KOPT-K1 (cell line): ENCODE data around the gene FNDC5.
A peak's percentile ranks its signal among the peaks of the same experiment; 100 is the strongest.

Experiments
- H3K27ac ChIP-seq: fragments of 200-600 bp; sonication (generic); 2 replicates; pipeline ENCODE4 v1.5.1; 2016; ENCODE audit warnings: antibody characterized with exemption, mild to moderate bottlenecking, low read depth, low read length; ENCODE audit not compliant: poor library complexity, severe bottlenecking
- H3K36me3 ChIP-seq: fragments of 200-600 bp; sonication (generic); 2 replicates; pipeline ENCODE4 v1.5.1; 2017; ENCODE audit warnings: antibody characterized with exemption, mild to moderate bottlenecking, low read length, moderate library complexity; ENCODE audit not compliant: insufficient read depth
- H3K9me3 ChIP-seq: fragments of 200-600 bp; sonication (generic); 2 replicates; pipeline ENCODE4 v1.5.1; 2017; ENCODE audit warnings: antibody characterized with exemption, low read length, mild to moderate bottlenecking; ENCODE audit not compliant: insufficient read depth, poor library complexity, severe bottlenecking

The FNDC5 gene

DNA sequence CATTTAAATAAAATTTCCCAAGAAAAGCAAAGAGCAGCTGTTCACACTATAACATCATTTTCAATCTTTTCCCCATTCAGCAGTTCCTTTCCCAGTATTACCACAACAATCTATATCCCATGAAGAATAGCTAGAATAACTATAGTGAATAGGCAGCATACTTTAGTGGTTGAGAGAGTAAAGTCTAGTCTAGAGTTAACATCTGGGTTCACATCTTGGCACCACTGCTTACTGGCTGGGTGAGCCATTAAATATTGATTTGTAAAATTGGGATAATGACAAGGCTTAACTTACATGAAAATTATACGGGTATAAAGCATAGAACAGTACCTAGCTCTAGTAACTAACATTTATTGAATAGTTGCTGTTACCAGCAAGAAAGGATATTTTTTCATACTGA lies 38.8 kb downstream of the FNDC5 start:
- Histone ChIP-seq H3K9me3 (no peaks in the 10 kb centered on the region), H3K27ac (no peak overlapping the region), H3K36me3 (peaks cover 100% of the 10 kb centered on the region)

- Histone ChIP-seq H3K36me3 (peaks cover 100% of the 10 kb centered on the region), H3K27ac (no peak overlapping the region), H3K9me3 (no peaks in the 10 kb centered on the region)
These were observed 40.4 kb downstream of the FNDC5 start for GRCh38 chr1:32830092-32830852.

DNA sequence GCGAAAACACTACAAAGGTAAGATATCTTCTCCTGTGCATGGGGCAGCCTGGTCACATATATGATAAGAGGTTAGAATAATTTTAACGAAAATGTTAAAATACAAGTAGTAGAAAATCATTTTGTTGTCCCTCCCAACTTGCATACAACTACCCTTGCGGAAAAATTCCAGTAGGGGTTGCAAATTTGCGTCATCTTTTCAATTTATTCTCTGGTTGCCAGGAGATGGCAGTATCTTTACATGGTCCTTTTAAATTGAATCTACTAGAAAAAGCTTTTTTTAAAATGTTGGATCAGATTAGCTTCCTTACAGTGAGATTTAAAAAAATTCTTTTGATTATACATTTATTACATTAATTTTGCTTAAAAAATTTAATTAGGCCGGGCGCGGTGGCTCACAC lies 42.4 kb downstream of the FNDC5 start:
- Histone ChIP-seq H3K27ac (no peak overlapping the region), H3K9me3 (no peaks in the 10 kb centered on the region), H3K36me3 (peaks cover 86% of the 10 kb centered on the region)

GRCh38 chr1:32825181-32825580 lies 45.5 kb downstream of the FNDC5 start:
- no peak overlapping the region for H3K27ac ChIP-seq
- peaks cover 58% of the 10 kb centered on the region for H3K36me3 ChIP-seq

GRCh38 chr1:32818804-32819541 lies 51.7 kb downstream of the FNDC5 start:
- Histone ChIP-seq H3K9me3 (no peaks in the 10 kb centered on the region), H3K27ac (peak overlapping the region; percentile 99), H3K36me3 (peaks cover 16% of the 10 kb centered on the region)

More at GRCh38 chr1:32825181-32825580, 45.5 kb downstream of the FNDC5 start:
- no peaks in the 10 kb centered on the region for H3K9me3 ChIP-seq

GRCh38 chr1:32817815-32818786 lies 52.6 kb downstream of the FNDC5 start:
- Histone ChIP-seq H3K36me3 (peaks cover 23% of the 10 kb centered on the region), H3K9me3 (no peaks in the 10 kb centered on the region), H3K27ac (peak overlapping the region; percentile 99)

GRCh38 chr1:32817159-32817814 lies 53.4 kb downstream of the FNDC5 start, which contains the start of the genes S100PBP and YARS1:
S100PBP (plus strand) TSS chr1:32817653; CDS start chr1:32826100, 8,447 bp downstream.
YARS1 (minus strand) TSS chr1:32817358; CDS start chr1:32817244, 114 bp downstream.
- Histone ChIP-seq H3K27ac (peak within 1 kb of the TSS; percentile 99), H3K9me3 (no peaks in the 10 kb centered on the region), H3K36me3 (peaks cover 29% of the 10 kb centered on the region)

GRCh38 chr1:32816676-32817158 lies 54.0 kb downstream of the FNDC5 start:
- Histone ChIP-seq H3K27ac (peak overlapping the region; percentile 99), H3K9me3 (no peaks in the 10 kb centered on the region), H3K36me3 (peaks cover 35% of the 10 kb centered on the region)

GRCh38 chr1:32813941-32814739 lies 56.6 kb downstream of the FNDC5 start:
- Histone ChIP-seq H3K27ac (no peak overlapping the region), H3K36me3 (peaks cover 61% of the 10 kb centered on the region), H3K9me3 (no peaks in the 10 kb centered on the region)
